ENCODE measurements around the gene TATDN3.

- TF ChIP-seq, protein P1, sequence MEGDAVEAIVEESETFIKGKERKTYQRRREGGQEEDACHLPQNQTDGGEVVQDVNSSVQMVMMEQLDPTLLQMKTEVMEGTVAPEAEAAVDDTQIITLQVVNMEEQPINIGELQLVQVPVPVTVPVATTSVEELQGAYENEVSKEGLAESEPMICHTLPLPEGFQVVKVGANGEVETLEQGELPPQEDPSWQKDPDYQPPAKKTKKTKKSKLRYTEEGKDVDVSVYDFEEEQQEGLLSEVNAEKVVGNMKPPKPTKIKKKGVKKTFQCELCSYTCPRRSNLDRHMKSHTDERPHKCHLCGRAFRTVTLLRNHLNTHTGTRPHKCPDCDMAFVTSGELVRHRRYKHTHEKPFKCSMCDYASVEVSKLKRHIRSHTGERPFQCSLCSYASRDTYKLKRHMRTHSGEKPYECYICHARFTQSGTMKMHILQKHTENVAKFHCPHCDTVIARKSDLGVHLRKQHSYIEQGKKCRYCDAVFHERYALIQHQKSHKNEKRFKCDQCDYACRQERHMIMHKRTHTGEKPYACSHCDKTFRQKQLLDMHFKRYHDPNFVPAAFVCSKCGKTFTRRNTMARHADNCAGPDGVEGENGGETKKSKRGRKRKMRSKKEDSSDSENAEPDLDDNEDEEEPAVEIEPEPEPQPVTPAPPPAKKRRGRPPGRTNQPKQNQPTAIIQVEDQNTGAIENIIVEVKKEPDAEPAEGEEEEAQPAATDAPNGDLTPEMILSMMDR (conservative IDR thresholded peaks at IDR 0.05 in 1 of 2, IDR thresholded peaks at IDR 0.05 in 1 of 2; ENCODE audit: extremely low read depth in 1 of 2, insufficient read depth in 1 of 2, low read depth in 1 of 2, low read length in 2 of 2): no peak
- no peak for TF ChIP-seq EZH2 (IDR thresholded peaks at IDR 0.05; ENCODE audit: borderline replicate concordance, low read length)
These were observed 72.5 kb downstream of the TATDN3 start for GRCh38 chr1:212864201-212864600.
